ENCODE measurements around the gene AKAP13.
"Not testable (repeated sequence)": the region's sequence is repeated elsewhere in the genome, so short reads cannot be mapped to it uniquely, and the experiment has no call there.

AKAP13 gene

GRCh38 chr15:85580879-85581278 is 200.5 kb downstream of the AKAP13 start:
- DNase-seq: no peak

- no peak for DNase-seq
Measured at GRCh38 chr15:85581495-85581894, 201.1 kb downstream of the AKAP13 start.

DNA sequence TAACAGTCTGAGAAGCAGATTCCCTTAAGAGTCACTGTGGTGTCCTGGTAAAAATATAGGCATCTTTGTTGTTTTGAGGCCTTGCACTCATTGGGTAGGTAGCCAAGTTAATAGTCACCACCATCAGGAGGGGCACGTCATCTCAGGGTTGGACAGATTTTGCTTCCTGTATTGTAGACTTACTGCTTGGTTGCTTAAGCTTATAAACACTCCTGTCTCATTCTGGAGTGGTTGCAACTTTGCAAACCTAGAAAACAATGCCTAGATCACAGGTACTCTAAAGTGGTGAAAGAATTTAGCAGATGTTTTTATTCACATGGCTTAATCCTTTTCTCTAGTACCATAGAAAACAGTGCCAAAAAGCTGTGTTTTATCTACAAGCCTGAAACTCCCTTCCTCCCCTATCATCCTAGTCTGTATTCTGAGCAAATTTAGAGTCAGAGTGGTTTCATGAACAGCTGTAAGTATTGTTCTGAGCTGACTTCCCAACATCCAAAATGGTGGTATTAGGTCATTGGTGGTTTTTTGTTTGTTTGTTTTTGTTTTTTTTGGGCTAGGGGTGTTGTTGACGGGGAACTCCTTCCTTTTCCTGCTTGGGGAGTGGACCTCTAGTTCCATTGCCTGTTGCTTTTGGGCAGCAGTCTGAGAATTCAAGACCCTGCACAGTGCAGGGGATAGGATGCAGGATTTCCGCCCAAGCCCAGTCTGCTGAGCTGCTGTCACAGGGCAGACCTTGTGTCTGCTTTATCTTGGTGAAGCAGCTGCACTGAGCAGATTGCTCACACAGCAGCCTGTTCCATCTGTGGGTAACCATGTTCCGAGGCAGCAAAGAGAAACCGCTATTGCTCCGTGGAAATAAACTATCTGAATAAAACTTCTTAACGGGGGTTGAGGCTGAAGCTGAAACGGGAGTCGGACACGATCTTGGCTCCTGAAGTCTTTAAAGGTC is 202.0 kb downstream of the AKAP13 start:
- no peak for DNase-seq

DNA sequence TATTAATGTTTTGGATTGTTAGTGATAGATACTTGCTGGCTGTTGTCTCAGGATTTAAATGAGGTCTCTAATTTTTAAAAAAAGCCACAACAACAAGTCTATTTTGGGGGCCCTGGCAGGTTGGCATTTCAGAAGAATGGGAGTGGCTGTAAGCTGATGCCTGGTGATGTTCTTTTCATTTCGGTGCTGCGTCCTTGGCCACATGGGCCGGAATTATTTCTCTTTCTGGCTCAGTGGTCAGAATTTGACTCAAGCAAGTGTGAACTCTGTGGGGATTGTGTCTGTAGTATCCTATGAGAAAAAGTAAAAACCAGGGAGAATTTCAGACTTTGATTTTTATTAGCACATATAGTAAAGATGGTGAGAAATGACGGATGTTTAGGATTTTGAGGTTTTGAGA is 203.0 kb downstream of the AKAP13 start:
- DNase-seq: no peak

GRCh38 chr15:85583923-85584390 is 203.6 kb downstream of the AKAP13 start:
- DNase-seq: no peak

- no peak for DNase-seq
Measured at GRCh38 chr15:85584872-85585271, 204.5 kb downstream of the AKAP13 start.

DNA sequence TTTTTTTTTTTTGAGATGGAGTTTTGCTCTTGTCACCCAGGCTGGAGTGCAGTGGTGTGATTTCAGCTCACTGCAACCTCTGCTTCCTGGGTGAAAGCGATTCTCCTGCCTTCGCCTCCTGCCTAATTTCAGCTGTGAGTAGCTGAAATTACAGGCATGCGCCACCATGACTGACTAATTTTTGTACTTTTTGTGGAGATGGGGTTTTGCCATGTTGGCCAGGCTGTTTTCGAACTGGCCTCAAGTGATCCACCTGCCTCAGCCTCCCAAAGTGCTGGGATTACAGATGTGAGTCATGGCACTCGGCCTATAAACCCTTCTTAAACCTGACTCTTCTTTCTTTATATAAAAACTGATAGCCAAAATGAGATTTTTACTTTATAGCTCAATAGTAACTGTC is 205.8 kb downstream of the AKAP13 start:
- not testable (repeated sequence) for DNase-seq

DNA sequence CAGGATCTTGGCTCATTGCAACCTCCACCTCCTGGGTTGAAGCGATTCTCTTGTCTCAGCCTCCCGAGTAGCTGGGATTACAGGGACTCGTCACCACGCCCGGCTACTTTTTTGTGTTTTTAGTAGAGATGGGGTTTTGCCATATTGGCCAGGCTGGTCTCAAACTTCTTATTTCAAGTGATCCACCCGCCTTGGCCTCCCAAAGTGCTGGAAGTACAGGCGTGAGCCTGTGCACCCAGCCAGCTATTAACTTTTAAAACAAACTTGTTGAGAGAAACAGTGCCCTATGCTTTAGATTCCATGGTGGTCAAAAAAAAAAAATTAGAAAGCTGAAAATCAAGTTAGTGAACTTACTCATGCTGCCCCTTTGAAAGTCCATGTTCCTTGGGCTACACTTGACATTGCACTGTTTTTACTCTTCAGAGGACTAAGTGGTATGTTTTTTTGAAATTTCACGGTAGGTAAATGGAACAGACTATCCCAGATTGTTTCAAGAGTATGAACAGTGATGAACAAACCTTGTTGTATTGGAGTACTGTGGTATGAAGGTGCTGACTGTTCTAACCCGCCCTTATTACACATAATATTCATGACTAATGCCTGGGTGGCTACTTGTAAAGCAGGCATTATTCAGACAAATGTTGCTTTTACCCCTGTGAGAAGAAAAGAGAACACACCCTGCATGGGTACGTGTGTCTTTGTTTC is 207.5 kb downstream of the AKAP13 start:
- no peak for DNase-seq

- DNase-seq: no peak
Measured at GRCh38 chr15:85588677-85589076, 208.3 kb downstream of the AKAP13 start.

GRCh38 chr15:85589851-85590250 is 209.4 kb downstream of the AKAP13 start:
- DNase-seq: no peak

DNA sequence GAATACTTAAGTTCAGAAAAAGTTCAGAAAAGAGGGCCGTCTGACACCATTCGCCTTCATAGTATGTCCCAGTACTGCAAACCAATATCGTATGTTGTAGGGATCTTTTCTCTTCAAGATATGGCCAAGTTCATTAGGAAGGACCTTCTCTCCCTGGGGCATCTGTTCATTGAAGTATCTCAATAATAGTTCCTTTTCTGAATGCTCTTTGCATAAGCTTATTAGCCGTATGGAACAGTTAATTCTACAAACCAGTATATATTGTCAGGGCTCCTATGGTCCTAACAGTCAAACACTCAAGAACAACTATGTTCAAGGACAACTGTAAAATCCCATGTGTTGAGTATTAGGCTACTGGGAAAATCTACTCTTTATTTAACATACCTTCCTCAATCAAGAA is 211.2 kb downstream of the AKAP13 start:
- no peak for DNase-seq

DNA sequence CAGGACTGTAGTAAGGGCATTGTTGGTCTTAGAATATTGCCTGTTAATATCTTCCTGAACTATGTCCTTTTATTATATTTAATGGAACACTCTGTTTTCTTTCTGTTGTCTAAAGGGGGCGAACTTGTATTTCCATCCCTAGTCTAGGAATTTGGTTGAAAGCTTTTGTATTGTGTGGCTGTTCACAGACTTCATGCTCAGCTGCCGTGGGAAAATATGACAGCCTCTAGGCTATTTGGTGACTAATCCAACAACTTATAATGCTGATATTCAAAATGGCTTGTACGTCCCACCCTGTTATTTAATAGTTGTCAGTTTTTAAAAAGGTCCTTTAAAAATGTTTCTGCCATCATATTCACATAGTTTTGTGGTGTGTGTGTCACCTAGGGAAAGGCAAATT is 211.7 kb downstream of the AKAP13 start:
- DNase-seq: no peak

- DNase-seq: no peak
Measured at GRCh38 chr15:85593809-85594445, 213.5 kb downstream of the AKAP13 start.

GRCh38 chr15:85595804-85596536 is 215.6 kb downstream of the AKAP13 start:
- no peak for DNase-seq

- no peak for DNase-seq
Measured at GRCh38 chr15:85597155-85597815, 216.9 kb downstream of the AKAP13 start.

- DNase-seq: no peak
Measured at GRCh38 chr15:85598219-85598618, 217.8 kb downstream of the AKAP13 start.

DNA sequence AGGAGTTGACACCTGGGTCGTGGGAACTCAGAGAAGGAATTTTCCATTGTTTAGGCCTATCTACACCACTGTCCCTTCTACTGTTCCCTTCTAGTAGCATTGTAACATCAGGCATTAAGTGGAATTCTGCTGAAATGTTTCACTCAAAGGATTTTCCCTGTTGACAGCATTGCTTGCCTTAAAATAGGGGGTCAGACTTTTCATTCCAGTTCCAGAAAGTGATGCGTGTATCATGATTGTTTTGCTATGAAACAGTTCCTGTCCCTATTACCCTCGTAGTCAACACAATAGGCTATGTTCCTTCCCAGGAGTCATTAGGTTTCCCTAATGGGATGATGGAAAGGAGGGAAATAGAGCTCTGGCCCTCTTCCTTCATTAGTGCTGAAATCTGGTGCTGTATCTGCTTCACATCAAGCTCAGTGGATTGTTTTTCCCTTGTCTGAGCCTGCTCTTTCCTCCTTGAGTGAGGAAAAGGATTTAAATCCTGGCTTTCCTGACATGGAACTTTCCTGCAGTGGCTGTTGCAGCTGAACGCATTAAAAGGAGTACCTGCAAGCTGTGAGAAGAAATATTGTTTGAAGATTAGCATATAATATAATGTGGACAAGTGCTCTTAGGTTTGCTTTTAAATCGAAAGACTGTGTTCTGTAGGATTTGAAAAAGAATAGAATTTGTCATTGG is 218.5 kb downstream of the AKAP13 start:
- DNase-seq: no peak

DNA sequence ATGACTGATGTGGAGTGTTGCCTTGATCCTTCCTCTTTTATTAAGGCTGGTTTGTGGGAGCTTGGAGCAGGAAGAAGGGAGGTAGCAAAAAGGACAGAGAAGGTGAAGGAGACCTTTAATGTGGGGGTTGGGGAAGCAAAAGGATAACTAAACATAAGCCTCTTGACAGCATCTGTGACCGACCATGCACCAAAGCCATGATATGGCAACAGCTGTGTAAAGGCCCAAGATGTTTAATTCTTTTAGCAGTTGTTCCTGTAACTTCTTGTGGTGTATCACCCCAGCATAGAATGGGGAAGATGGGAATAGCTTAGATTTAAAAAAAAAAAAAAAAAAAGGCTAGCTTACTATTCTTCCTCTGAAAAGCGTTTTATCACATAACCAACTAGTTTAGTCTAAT is 219.6 kb downstream of the AKAP13 start:
- no peak for DNase-seq

DNA sequence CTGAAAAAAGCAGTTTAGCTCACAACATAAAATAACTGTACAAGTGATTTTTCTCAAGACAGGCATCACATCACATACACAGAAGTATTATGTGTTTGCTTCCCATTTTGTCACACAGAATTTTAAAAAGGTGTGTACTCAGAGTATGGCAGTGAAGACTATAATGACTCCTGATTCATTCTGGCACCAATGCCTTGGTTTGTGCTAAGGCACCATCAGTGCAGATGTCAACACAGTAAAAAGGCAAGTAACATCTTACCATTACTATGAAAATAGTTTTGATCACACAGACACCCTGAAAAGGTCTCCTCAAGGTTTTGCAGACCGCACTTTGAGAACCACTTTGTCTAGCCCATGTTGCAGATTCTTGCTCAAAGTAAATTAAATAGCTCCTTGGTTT is 222.8 kb downstream of the AKAP13 start:
- no peak for DNase-seq

DNA sequence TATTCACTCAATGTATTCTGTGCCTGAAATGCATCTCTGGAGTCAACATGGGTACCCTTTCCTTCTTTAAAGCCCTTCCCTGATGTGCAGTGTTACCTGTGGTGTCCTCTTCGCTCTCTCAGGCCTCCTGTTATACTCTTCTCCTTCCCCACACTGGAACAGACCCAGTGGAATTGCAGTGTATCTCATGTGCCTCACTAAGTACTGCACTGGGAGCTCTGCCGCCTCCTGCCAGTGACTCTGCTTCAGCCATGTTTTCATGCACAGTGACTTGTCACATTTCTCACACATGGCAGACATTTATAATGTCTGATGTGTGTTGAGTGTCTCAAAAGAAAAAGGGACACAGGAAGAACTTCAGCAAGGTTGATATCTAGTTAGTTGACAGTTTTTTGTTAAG is 223.3 kb downstream of the AKAP13 start:
- DNase-seq: no peak

DNA sequence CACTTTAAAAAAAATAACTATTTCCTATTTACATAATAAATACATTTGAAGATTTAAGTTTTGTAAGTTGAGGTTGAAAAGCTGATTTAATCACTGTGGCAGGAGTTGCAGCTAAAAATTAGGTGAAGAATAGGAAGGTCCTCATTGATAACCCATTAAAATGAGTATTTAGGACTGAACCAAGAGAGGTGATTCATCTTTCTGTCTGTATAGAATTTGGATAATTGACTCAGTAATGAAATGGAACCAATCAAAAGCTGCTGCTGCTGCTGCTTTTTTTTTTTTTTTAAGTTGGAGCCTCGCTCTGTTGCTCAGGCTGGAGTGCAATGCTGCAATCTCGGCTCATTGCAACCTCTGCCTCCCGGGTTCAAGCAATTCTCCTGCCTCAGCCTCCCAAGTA is 223.8 kb downstream of the AKAP13 start:
- DNase-seq: no peak

DNA sequence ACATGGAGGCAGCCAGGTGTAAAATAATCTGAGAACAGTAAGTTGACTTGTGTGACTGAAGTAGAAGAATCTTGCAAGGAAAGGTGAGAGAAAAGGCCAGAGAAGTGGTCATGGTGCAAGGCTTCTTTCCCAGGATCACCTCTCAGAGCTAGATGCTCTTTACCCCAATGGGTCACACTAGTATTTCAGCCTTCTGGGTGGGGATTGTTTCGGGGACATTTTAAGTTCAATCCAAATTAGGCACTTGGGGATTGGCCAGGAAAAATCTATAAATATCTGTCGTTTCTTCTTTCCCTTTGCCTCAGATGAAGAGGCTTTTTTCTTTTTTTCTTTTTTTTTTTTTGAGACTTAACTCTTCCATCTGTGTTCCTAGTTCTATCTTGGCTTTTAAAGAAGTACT is 226.3 kb downstream of the AKAP13 start:
- DNase-seq: no peak

All from NCI-H1930 (cell line).